GM18511 (cell line): ENCODE data around the gene CD52.

Experiments used
- ATAC-seq: cut with Tn5 transposase; IDR thresholded peaks from one replicate; pipeline ENCODE4 v1.9.1; 2021; ENCODE audit warnings: mild to moderate bottlenecking, moderate library complexity; ENCODE audit not compliant: unreplicated experiment

Gene CD52

DNA sequence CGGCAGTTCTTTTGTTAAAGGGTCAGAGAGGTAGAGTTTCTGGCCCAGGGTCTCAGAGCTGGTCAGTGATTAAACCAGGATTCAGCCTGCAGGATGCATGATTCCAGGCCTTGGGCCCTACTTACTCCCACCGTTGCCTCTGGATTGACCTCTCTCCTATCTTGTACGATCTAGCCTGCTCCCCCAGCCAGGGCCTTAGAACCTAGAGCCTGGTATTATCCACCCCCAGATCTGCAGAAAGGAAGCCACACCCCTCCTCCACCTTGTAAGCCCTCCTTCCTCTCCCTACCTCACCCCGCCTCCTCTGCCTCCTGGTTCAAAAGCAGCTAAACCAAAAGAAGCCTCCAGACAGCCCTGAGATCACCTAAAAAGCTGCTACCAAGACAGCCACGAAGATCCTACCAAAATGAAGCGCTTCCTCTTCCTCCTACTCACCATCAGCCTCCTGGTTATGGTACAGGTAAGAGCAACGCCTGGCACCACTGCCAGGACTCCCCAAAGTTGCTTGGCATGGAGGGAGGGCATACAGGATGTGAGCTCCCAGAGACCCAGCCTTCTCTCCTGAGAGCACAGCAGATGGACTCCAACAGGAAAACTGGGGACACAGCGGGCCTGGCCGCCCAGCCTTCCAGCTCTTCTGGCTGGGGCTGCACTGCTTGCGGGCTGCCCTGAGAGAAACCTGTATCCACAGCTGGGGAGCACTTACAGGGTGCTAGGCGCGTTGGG, at the start of gene CD52:
Gene CD52 (plus strand): TSS at position 347 of the 726 bp plus-strand sequence. CDS start 60 bp downstream, at position 407.
- ATAC-seq = peak; percentile 43

DNA sequence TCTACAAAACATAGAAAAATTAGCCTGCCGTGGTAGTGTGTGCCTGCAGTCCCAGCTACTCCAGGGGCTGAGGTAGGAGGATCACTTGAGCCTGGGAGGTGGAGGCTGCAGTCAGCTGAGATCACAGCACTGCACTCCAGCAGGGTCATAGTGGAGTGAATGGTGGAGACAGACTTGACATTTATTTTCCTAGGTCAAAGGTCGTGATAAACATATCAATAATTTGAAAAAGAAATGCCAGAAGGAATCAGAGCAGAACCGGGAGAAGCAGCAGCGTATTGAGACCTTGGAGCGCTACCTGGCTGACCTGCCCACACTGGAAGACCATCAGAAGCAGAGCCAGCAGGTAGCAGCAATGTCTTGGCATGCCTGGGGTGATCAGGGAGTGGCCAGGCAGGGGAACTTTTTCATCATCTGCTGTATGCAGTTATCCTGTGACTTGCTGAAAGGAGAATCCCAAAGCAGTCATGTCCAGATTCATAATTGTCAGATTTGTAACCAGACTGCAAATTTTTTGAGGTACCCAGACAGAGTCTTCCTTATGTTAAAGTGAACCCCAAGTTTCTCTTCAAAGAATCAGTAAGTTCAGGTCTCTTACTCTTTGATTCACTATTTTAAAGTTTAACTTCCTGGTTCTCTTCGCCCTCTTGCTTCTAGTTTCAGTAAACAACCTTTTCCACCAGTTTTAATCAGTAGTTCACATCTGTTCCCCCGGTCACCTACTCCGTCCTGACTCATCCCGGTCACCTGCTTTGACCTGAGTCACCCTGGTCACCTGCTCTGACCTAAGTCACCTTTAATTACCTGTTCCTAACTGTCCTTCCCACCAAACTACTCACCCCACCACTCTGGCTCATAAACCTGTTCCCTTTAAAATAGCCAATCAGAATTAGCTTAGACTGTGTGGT, 49.2 kb upstream of the CD52 start:
- ATAC-seq = no peak

- ATAC-seq = no peak
Observed at GRCh38 chr1:26269198-26269550, 48.6 kb upstream of the CD52 start.

GRCh38 chr1:26274801-26275425, 42.8 kb upstream of the CD52 start:
- no peak for ATAC-seq

DNA sequence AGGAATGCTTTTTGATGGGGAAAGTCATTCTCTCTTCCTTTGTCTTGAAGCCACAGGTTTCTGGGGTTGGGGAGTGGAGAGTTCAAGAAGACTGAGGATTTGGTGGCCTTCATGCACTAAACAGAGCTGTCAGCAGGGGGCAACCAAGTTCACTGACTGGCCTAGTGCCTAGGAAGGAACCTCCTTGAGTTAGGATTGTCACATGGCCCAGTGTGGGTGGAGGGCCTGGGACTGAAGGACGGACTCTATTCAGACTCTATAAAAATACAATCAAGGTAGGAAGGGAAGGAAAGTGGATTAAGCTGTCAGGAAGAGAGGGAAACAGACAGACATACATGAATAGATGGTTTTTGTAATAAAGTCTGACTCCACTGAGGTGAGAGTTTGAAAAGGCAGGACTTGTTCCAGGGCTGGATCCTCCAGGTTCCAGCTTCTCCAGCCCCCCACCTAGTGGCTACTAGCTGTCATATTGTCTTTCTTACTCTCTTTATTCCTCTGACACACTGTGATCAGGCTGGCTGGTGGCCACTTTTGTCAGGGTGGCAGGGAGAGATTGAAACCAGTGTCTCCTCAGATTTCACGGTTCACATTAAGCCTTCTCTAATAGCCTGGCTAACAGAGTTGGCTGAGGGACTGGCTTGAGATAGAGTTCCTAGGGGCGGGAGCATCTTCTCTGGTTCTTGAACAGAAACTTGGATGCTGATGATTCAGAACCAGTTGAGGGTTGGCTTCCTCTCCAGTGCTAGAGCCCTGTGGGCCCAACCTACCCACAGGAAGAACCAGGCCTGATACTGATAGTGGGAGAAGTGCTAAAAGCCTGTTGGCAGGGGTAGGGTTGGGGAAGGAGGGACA, 42.0 kb upstream of the CD52 start:
- no peak for ATAC-seq

- no peak for ATAC-seq
Observed at GRCh38 chr1:26276432-26276838, 41.3 kb upstream of the CD52 start.

GRCh38 chr1:26277261-26277661, 40.5 kb upstream of the CD52 start:
- ATAC-seq = no peak

DNA sequence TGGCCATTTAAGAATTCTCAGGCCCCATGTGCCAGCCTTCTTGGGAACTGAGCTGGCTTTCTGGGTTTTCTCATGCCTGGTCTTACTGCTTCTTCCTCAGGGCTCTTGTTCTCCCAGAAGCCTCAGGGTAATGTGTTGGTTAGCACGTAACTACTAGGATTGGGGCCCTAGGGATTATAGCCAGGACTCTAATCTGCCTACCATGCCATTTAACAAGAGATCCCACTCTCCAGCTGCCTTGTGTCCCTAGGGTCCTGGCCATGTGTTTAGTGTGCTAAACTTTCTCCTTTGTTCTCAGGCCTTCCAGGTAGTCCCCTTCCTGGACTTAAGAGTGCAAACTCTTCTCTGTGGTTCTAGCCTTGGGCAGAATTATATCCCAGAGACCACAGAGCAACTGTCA, 40.0 kb upstream of the CD52 start:
- ATAC-seq = no peak

- ATAC-seq = no peak
Observed at GRCh38 chr1:26278303-26278702, 39.5 kb upstream of the CD52 start.

DNA sequence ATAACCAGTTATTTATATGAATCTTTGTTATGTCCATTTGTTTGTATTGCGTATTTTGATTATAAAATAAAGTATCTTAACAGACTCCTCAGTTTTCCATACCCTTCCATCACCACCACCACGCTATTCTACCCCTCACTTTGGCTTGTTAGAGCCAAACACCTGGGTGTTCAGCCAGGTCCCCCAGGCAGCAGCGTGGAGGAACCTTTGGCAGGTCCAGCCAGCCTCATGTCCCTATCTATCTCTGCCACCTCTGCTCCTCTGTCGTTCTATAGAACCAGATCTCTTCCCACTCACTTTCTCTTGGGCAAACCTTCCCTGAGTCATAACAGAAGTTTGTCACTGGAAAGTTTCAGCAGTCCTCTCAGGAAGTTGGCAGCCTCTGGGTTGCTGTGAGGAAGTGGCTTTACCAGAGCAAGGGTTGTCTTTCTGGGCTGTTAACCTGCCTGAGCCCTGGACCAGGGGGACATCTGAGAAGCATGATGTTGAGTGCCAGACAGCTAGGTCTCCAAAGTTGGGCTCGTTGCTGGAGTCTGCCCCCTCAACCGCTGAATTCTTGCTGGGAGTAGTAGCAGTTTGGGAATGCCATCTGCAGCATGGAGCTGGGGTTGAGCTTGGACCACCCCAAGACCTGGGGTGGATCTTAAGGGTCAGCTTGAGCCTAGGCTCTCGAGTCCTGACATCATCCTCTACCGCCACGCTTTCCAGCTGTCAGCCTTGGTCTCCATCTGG, 38.9 kb upstream of the CD52 start:
- no peak for ATAC-seq

DNA sequence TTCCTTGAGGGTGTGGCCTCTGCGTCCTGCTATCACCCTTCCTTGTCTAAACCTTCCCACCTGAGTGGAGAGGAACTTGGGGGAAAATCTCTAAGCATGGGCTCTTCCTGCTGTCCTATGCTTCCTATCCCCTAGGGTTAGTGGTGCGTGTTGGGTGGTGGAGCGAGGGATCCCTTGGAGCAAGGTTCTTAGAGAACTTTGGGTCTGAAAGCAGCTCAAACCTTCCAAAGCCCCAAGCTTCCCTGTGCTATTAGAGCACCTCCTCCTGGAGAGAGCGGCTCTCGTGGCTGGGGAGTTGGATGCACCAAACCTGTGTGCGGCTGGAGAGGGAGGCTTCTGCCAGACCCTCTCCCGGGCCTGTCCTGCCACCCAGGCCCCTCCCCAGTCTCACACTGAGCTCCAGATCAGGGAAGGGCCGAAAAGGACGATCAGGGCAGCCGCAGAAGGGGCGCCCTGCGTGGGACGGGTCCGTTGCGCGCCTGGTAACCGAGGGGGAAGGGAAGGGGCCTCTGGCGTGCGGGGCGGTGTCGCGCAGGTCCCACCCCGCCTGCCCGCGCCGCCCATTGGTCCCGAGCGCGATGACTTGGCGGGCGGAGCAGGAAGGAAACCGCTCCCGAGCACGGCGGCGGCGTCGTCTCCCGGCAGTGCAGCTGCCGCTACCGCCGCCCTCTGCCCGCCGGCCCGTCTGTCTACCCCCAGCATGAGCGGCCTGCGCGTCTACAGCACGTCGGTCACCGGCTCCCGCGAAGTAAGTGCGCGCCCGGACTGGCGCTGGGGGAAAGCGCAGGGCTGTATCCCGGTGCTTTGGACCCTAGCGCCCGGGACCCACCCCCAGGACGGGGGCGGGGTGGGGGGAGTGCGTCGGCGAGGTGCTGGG, 38.1 kb upstream of the CD52 start, which contains the start of gene SH3BGRL3:
Gene SH3BGRL3 (plus strand): TSS at position 631 of the 877 bp plus-strand sequence. CDS start 70 bp downstream, at position 701.
- ATAC-seq = peak; percentile 66

- ATAC-seq = no peak
Observed at GRCh38 chr1:26280333-26281042, 37.3 kb upstream of the CD52 start.

DNA sequence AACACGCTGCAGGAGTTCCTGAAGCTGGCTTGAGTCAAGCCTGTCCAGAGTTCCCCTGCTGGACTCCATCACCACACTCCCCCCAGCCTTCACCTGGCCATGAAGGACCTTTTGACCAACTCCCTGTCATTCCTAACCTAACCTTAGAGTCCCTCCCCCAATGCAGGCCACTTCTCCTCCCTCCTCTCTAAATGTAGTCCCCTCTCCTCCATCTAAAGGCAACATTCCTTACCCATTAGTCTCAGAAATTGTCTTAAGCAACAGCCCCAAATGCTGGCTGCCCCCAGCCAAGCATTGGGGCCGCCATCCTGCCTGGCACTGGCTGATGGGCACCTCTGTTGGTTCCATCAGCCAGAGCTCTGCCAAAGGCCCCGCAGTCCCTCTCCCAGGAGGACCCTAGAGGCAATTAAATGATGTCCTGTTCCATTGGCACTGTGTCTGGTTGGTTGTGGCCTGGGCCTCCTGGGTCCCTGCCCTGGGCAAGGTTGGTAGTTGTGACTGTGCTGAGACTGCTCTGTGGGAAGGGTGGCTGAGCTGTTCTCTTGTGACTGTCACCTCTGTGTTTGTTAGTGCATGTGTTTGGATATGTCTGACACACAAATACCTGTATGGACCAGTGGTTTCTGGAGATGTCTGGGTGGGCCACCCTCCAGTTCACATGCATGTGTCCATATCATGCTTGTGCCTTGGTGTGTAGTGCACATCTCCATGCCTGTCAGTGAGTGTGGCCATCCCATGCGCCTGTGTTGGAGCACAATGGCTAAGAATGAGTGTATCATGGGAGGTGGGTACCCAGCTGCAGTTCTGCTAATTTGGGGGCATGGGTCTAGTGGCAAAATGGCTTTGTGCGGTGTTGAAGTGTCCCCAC, 36.4 kb upstream of the CD52 start:
- no peak for ATAC-seq

- no peak for ATAC-seq
Observed at GRCh38 chr1:26281971-26282370, 35.8 kb upstream of the CD52 start.

- no peak for ATAC-seq
Observed at GRCh38 chr1:26282401-26282918, 35.3 kb upstream of the CD52 start.

- ATAC-seq = no peak
Observed at GRCh38 chr1:26283279-26283853, 34.4 kb upstream of the CD52 start.
